IMR-90 (cell line): ENCODE measurements around the gene TASL. TPM values are rescaled to one million over a fixed set of nuclear protein-coding genes. Genes with fewer than 3 reads are reported as not detected.

Source experiments
- ATAC-seq: fragments of 200-7000 bp; cut with Tn5 transposase; 2 replicates; pipeline ENCODE4 v1.9.1; 2020; ENCODE audit warnings: low read depth, mild to moderate bottlenecking, moderate library complexity
- BruUV-seq: library from RNA; stranded (reverse); fragments of 400-500 nt; replicated peaks from 2 replicates; lab custom pipeline; 2021; lab: Mats Ljungman, UMichigan
- CTCF ChIA-PET: fragments of 300-600 bp; formaldehyde crosslinking; extraction: SDS; loops from one replicate; lab custom pipeline; 2021; ENCODE audit warnings: antibody characterized with exemption; lab: Yijun Ruan, JAX
- POLR2A ChIA-PET: fragments of 300-600 bp; sonication (Branson Sonifier 250); formaldehyde crosslinking; loops from one replicate; lab custom pipeline; 2022; ENCODE audit warnings: antibody characterized with exemption; ENCODE audit not compliant: unreplicated experiment; lab: Charles Lee
- DNase-seq: peaks from one replicate; pipeline ENCODE4 v3.0.0; 2013
- H2AFZ ChIP-seq: replicated peaks from 2 replicates; pipeline ENCODE3; 2013; ENCODE audit warnings: low read length, mild to moderate bottlenecking; ENCODE audit not compliant: poor library complexity
- H2AK5ac ChIP-seq: 2 replicates; pipeline ENCODE4 v1.6.1; 2013; ENCODE audit warnings: low read depth, low read length, inconsistent platforms
- H2AK9ac ChIP-seq: replicated peaks from 2 replicates; pipeline ENCODE3; 2013; ENCODE audit warnings: mild to moderate bottlenecking, low read depth, low read length, moderate library complexity; ENCODE audit not compliant: poor library complexity
- H2BK120ac ChIP-seq: 2 replicates; pipeline ENCODE4 v1.6.1; 2013; ENCODE audit warnings: low read depth, low read length, inconsistent platforms
- H2BK15ac ChIP-seq: 3 replicates; pipeline ENCODE4 v1.6.1; 2013; ENCODE audit warnings: low read depth, low read length, inconsistent platforms
- H2BK20ac ChIP-seq: 2 replicates; pipeline ENCODE4 v1.6.1; 2013; ENCODE audit warnings: low read depth, mild to moderate bottlenecking, inconsistent platforms, low read length, moderate library complexity
- H2BK5ac ChIP-seq: 2 replicates; pipeline ENCODE4 v1.6.1; 2013; ENCODE audit warnings: mild to moderate bottlenecking, low read depth, low read length, inconsistent platforms; ENCODE audit not compliant: poor library complexity, severe bottlenecking
- H3K14ac ChIP-seq: replicated peaks from 2 replicates; pipeline ENCODE4 v1.6.1; 2013; ENCODE audit warnings: low read depth, low read length, inconsistent platforms
- H3K18ac ChIP-seq: 2 replicates; pipeline ENCODE4 v1.6.1; 2013; ENCODE audit warnings: low read depth, low read length, control low read depth
- H3K23ac ChIP-seq: 2 replicates; pipeline ENCODE4 v1.6.1; 2013; ENCODE audit warnings: low read depth, low read length, inconsistent platforms
- H3K27ac ChIP-seq: 2 replicates; pipeline ENCODE4 v1.5.1; 2013; ENCODE audit warnings: mild to moderate bottlenecking, control low read depth, low read length; ENCODE audit not compliant: insufficient read depth
- H3K27me3 ChIP-seq: 2 replicates; pipeline ENCODE4 v1.6.1; 2013; ENCODE audit warnings: low read length; ENCODE audit not compliant: control insufficient read depth, insufficient read depth
- H3K36me3 ChIP-seq: 2 replicates; pipeline ENCODE4 v1.6.1; 2013; ENCODE audit warnings: low read length, mixed read lengths; ENCODE audit not compliant: control insufficient read depth, insufficient read depth
- H3K4ac ChIP-seq: 2 replicates; pipeline ENCODE4 v1.6.1; 2013; ENCODE audit warnings: low read depth, low read length, inconsistent platforms
- H3K4me1 ChIP-seq: 2 replicates; pipeline ENCODE4 v1.6.1; 2013; ENCODE audit warnings: low read length, mixed read lengths; ENCODE audit not compliant: control insufficient read depth, insufficient read depth
- H3K4me2 ChIP-seq: 2 replicates; pipeline ENCODE4 v1.6.1; 2013; ENCODE audit warnings: low read depth, mild to moderate bottlenecking, control low read depth, low read length, moderate library complexity
- H3K4me3 ChIP-seq: 2 replicates; pipeline ENCODE4 v1.5.1; 2013; ENCODE audit warnings: low read depth, mild to moderate bottlenecking, control low read depth, low read length, moderate library complexity; ENCODE audit not compliant: insufficient read depth
- H3K56ac ChIP-seq: 2 replicates; pipeline ENCODE4 v1.6.1; 2013; ENCODE audit warnings: low read length, inconsistent platforms; ENCODE audit not compliant: insufficient read depth; ENCODE audit errors: extremely low read depth
- H3K79me1 ChIP-seq, 2 experiments: 2 replicates each; pipeline ENCODE4 v1.6.1; 2013; ENCODE audit warnings: low read length in 2 of 2, inconsistent platforms in 1 of 2, low read depth in 1 of 2
- H3K9ac ChIP-seq: 2 replicates; pipeline ENCODE4 v1.6.1; 2013; ENCODE audit warnings: low read depth, low read length, control low read depth
- H3K9me1 ChIP-seq: 2 replicates; pipeline ENCODE4 v1.6.1; 2013; ENCODE audit warnings: low read length, inconsistent platforms; ENCODE audit not compliant: insufficient read depth
- H3K9me3 ChIP-seq: 2 replicates; pipeline ENCODE4 v1.6.1; 2013; ENCODE audit warnings: low read length; ENCODE audit not compliant: control insufficient read depth, insufficient read depth
- H4K20me1 ChIP-seq: 2 replicates; pipeline ENCODE4 v1.6.1; 2013; ENCODE audit warnings: low read length, inconsistent platforms; ENCODE audit not compliant: insufficient read depth
- H4K5ac ChIP-seq: 2 replicates; pipeline ENCODE4 v1.6.1; 2013; ENCODE audit warnings: mild to moderate bottlenecking, low read depth, low read length, control low read depth
- H4K8ac ChIP-seq, 2 experiments: 2 replicates each; pipeline ENCODE4 v1.6.1; 2013; ENCODE audit warnings: low read depth in 2 of 2, low read length in 2 of 2, control low read depth in 1 of 2, inconsistent platforms in 1 of 2
- H4K91ac ChIP-seq: 2 replicates; pipeline ENCODE4 v1.6.1; 2013; ENCODE audit warnings: low read depth, low read length, inconsistent platforms; ENCODE audit not compliant: insufficient read depth
- BHLHE40 ChIP-seq: fragments of 150-350 bp; IDR thresholded peaks from 2 replicates; pipeline ENCODE4 v1.6.1; 2016; ENCODE audit warnings: mild to moderate bottlenecking, low read depth, low read length
- CHD1 ChIP-seq: IDR thresholded peaks from 2 replicates; pipeline ENCODE4 v1.6.1; 2012; ENCODE audit warnings: low read depth, low read length, improper control_type of control experiment
- MAFK ChIP-seq: IDR thresholded peaks from 2 replicates; pipeline ENCODE4 v1.6.1; 2012; ENCODE audit warnings: low read depth, low read length, improper control_type of control experiment
- MXI1 ChIP-seq: IDR thresholded peaks from 2 replicates; pipeline ENCODE4 v1.6.1; 2012; ENCODE audit warnings: low read depth, mild to moderate bottlenecking, low read length, moderate library complexity, borderline replicate concordance
- NFE2L2 ChIP-seq: fragments of 150-350 bp; IDR thresholded peaks from 2 replicates; pipeline ENCODE4 v1.6.1; 2016; ENCODE audit warnings: low read depth, mild to moderate bottlenecking, low read length
- RFX5 ChIP-seq: IDR thresholded peaks from 2 replicates; pipeline ENCODE4 v1.8.0; 2012; ENCODE audit warnings: low read depth, mild to moderate bottlenecking, low read length, moderate library complexity
- SMC3 ChIP-seq: fragments of 150-350 bp; IDR thresholded peaks from 2 replicates; pipeline ENCODE4 v1.6.1; 2016; ENCODE audit warnings: low read depth, mild to moderate bottlenecking, antibody characterized with exemption, low read length, moderate library complexity
- WGBS, 2 experiments: methylation state at CpG; one replicate each; pipeline versions ENCODE4 v1.1.5 to v1.1.7; 2013; ENCODE audit warnings: missing lambda C conversion rate in 2 of 2; ENCODE audit not compliant: insufficient read length in 1 of 2; ENCODE audit errors: extremely low coverage in 2 of 2; 5-methylcytosine and 5-hydroxymethylcytosine counted together
- dilution Hi-C: fragments of 300-500 bp; cut with HindIII; formaldehyde crosslinking; loops from one replicate; pipeline ENCODE4 v1.14.3; 2018; ENCODE audit warnings: low sequenced_read_pairs; ENCODE audit not compliant: unreplicated experiment
- in situ Hi-C: fragments of 300-500 bp; cut with MboI; formaldehyde crosslinking; loops from 3 replicates; pipeline ENCODE4 v1.14.3; 2019; ENCODE audit warnings: low sequenced_read_pairs, inconsistent platforms, mixed read lengths
- intact Hi-C: fragments of 100-400 bp; cut with micrococcal nuclease; formaldehyde crosslinking; loops from 2 replicates; pipeline ENCODE4 v1.10.0; 2022
- polyA plus RNA-seq, 3 experiments: library from polyadenylated mRNA; depleted of rRNA; stranded (reverse); fragments of >200 nt; gene quantifications; 2 replicates each; pipeline ENCODE4 v1.2.3, GENCODE V29; 2012; ENCODE audit warnings: low replicate concordance in 1 of 3
- total RNA-seq: library from RNA; depleted of rRNA; stranded (reverse); fragments of >200 nt; gene quantifications from 2 replicates; pipeline ENCODE4 v1.2.3, GENCODE V29; 2012

The TASL gene
- total and polyA plus RNA-seq, 2 of the 4 experiments (the other 2 are of a cell fraction), result not detected

GRCh38 chrX:30533835-30534234 lies 43.7 kb downstream of the TASL start:
- dilution Hi-C loops, result no loop called here
- intact Hi-C loops, result no loop called here

More at GRCh38 chrX:30533835-30534234, 43.7 kb downstream of the TASL start:
- Histone ChIP-seq H3K27ac (no peak overlapping the region), H3K9me3 (no peaks in the 10 kb centered on the region), H2BK5ac (no peak overlapping the region), H2AFZ (no peak overlapping the region), H3K23ac (no peak overlapping the region), H3K4me2 (no peak overlapping the region), H3K9ac (no peak overlapping the region), H2BK20ac (no peak overlapping the region), H3K4ac (no peak overlapping the region), H2AK9ac (no peak overlapping the region), H3K18ac (no peak overlapping the region), H2BK15ac (no peak overlapping the region), H2AK5ac (no peak overlapping the region), H3K14ac (no peak overlapping the region), H4K8ac (no peak overlapping the region), H3K4me3 (no peak overlapping the region), H3K79me1 (no peaks in the 10 kb centered on the region), H4K91ac (no peak overlapping the region), H4K20me1 (no peaks in the 10 kb centered on the region), H3K27me3 (no peaks in the 10 kb centered on the region), H3K36me3 (no peaks in the 10 kb centered on the region), H3K9me1 (no peaks in the 10 kb centered on the region), H4K5ac (no peak overlapping the region), H3K4me1 (no peaks in the 10 kb centered on the region), H2BK120ac (no peak overlapping the region), H3K56ac (no peak overlapping the region)
- no TSS peak for BruUV-seq
- POLR2A ChIA-PET, result no interaction called here
- in situ Hi-C loops, result no loop called here
- DNase-seq (no peak), ATAC-seq (no peak)
- TF ChIP-seq CHD1, result no peak
- no peak for TF ChIP-seq MXI1
- TF ChIP-seq SMC3, result no peak
- no peak for TF ChIP-seq RFX5
- TF ChIP-seq BHLHE40, result no peak
- no peak for TF ChIP-seq MAFK
- TF ChIP-seq NFE2L2, result no peak
- CTCF ChIA-PET, result no interaction called here
- no CpG with 5 or more reads among the region's 1 CpG for WGBS, 2 experiments
